Activated naive CD8-positive, alpha-beta T cell treated with anti-CD3 and anti-CD28 coated beads, Interleukin-2, amount 50 U/mL, for 24 hours (primary cell): ENCODE data around the gene SNX25.
A peak's percentile ranks its signal among the peaks of the same experiment; 100 is the strongest.

Experiments
- ATAC-seq: fragments of 150-1000 bp; cut with Tn5 transposase; one replicate; pipeline ENCODE4 v1.10.0; 2021
- DNase-seq: peaks from one replicate; pipeline ENCODE4 v3.0.0; 2021
- H3K27ac Mint-ChIP-seq: one replicate; pipeline ENCODE4 v1.8.0; 2021; ENCODE audit warnings: mild to moderate bottlenecking, mixed read lengths
- H3K27me3 Mint-ChIP-seq: one replicate; pipeline ENCODE4 v1.8.0; 2021; ENCODE audit warnings: mixed read lengths
- H3K36me3 Mint-ChIP-seq: one replicate; pipeline ENCODE4 v1.8.0; 2021; ENCODE audit warnings: low read depth, mixed read lengths
- H3K4me1 Mint-ChIP-seq: one replicate; pipeline ENCODE4 v1.8.0; 2021; ENCODE audit warnings: mixed read lengths
- H3K4me3 Mint-ChIP-seq: one replicate; pipeline ENCODE4 v1.8.0; 2021; ENCODE audit warnings: mild to moderate bottlenecking, moderate library complexity, mixed read lengths
- H3K9me3 Mint-ChIP-seq: one replicate; pipeline ENCODE4 v1.8.0; 2021; ENCODE audit warnings: mixed read lengths

The SNX25 gene

GRCh38 chr4:185280608-185281007 lies 71.2 kb downstream of the SNX25 start:
- Mint-ChIP-seq H3K27ac (no peak overlapping the region), H3K9me3 (no peaks in the 10 kb centered on the region), H3K36me3 (peaks cover 10% of the 10 kb centered on the region), H3K4me1 (peaks cover 4% of the 10 kb centered on the region), H3K4me3 (no peak overlapping the region), H3K27me3 (no peaks in the 10 kb centered on the region)
- ATAC-seq (no peak), DNase-seq (no peak)

GRCh38 chr4:185282968-185283367 lies 73.6 kb downstream of the SNX25 start:
- DNase-seq = no peak

GRCh38 chr4:185283723-185284122 lies 74.3 kb downstream of the SNX25 start:
- Mint-ChIP-seq H3K27me3 (no peaks in the 10 kb centered on the region), H3K4me3 (no peak overlapping the region), H3K36me3 (peaks cover 6% of the 10 kb centered on the region), H3K27ac (no peak overlapping the region), H3K4me1 (no peaks in the 10 kb centered on the region), H3K9me3 (no peaks in the 10 kb centered on the region)
- no peak for DNase-seq
- no peak for ATAC-seq

More at GRCh38 chr4:185282968-185283367, 73.6 kb downstream of the SNX25 start:
- H3K27ac Mint-ChIP-seq = no peak overlapping the region
- no peak overlapping the region for H3K4me3 Mint-ChIP-seq
- H3K36me3 Mint-ChIP-seq = peaks cover 3% of the 10 kb centered on the region
- H3K9me3 Mint-ChIP-seq = no peaks in the 10 kb centered on the region
- no peaks in the 10 kb centered on the region for H3K27me3 Mint-ChIP-seq
- no peak for ATAC-seq
- no peaks in the 10 kb centered on the region for H3K4me1 Mint-ChIP-seq

- ATAC-seq = no peak
- DNase-seq = no peak
- Mint-ChIP-seq H3K9me3 (no peaks in the 10 kb centered on the region), H3K4me1 (no peaks in the 10 kb centered on the region), H3K27ac (no peak overlapping the region), H3K36me3 (peaks cover 17% of the 10 kb centered on the region), H3K27me3 (no peaks in the 10 kb centered on the region), H3K4me3 (no peak overlapping the region)
Measured at GRCh38 chr4:185285632-185286393, 76.4 kb downstream of the SNX25 start.

GRCh38 chr4:185286571-185286970 lies 77.2 kb downstream of the SNX25 start:
- Mint-ChIP-seq H3K36me3 (peaks cover 21% of the 10 kb centered on the region), H3K4me3 (no peak overlapping the region), H3K9me3 (no peaks in the 10 kb centered on the region), H3K4me1 (no peaks in the 10 kb centered on the region), H3K27me3 (no peaks in the 10 kb centered on the region), H3K27ac (no peak overlapping the region)
- ATAC-seq (no peak), DNase-seq (no peak)

GRCh38 chr4:185287031-185287430 lies 77.6 kb downstream of the SNX25 start:
- DNase-seq (no peak), ATAC-seq (no peak)
- no peaks in the 10 kb centered on the region for H3K4me1 Mint-ChIP-seq
- H3K36me3 Mint-ChIP-seq = peaks cover 25% of the 10 kb centered on the region
- no peak overlapping the region for H3K4me3 Mint-ChIP-seq
- H3K27me3 Mint-ChIP-seq = no peaks in the 10 kb centered on the region
- no peaks in the 10 kb centered on the region for H3K9me3 Mint-ChIP-seq
- H3K27ac Mint-ChIP-seq = no peak overlapping the region

GRCh38 chr4:185290018-185290607 lies 80.7 kb downstream of the SNX25 start:
- ATAC-seq = no peak
- peaks cover 37% of the 10 kb centered on the region for H3K36me3 Mint-ChIP-seq
- no peak overlapping the region for H3K27ac Mint-ChIP-seq
- H3K4me1 Mint-ChIP-seq = no peaks in the 10 kb centered on the region
- no peaks in the 10 kb centered on the region for H3K9me3 Mint-ChIP-seq
- no peak overlapping the region for H3K4me3 Mint-ChIP-seq
- DNase-seq = no peak
- H3K27me3 Mint-ChIP-seq = no peaks in the 10 kb centered on the region

- H3K4me3 Mint-ChIP-seq = no peak overlapping the region
- no peaks in the 10 kb centered on the region for H3K27me3 Mint-ChIP-seq
- H3K36me3 Mint-ChIP-seq = peaks cover 37% of the 10 kb centered on the region
- no peaks in the 10 kb centered on the region for H3K9me3 Mint-ChIP-seq
- H3K27ac Mint-ChIP-seq = no peak overlapping the region
- DNase-seq (no peak), ATAC-seq (no peak)
- no peaks in the 10 kb centered on the region for H3K4me1 Mint-ChIP-seq
Measured at GRCh38 chr4:185290656-185291055, 81.3 kb downstream of the SNX25 start.

- Mint-ChIP-seq H3K27me3 (no peaks in the 10 kb centered on the region), H3K36me3 (peaks cover 37% of the 10 kb centered on the region)
Measured at GRCh38 chr4:185293202-185293601, 83.8 kb downstream of the SNX25 start.

GRCh38 chr4:185296665-185297460 lies 87.5 kb downstream of the SNX25 start:
- H3K4me3 Mint-ChIP-seq = no peak overlapping the region
- DNase-seq = no peak
- H3K9me3 Mint-ChIP-seq = no peaks in the 10 kb centered on the region
- H3K4me1 Mint-ChIP-seq = no peaks in the 10 kb centered on the region
- peaks cover 16% of the 10 kb centered on the region for H3K36me3 Mint-ChIP-seq
- no peaks in the 10 kb centered on the region for H3K27me3 Mint-ChIP-seq
- H3K27ac Mint-ChIP-seq = no peak overlapping the region
- no peak for ATAC-seq

More at GRCh38 chr4:185293202-185293601, 83.8 kb downstream of the SNX25 start:
- ATAC-seq (no peak), DNase-seq (no peak)
- Mint-ChIP-seq H3K27ac (no peak overlapping the region), H3K9me3 (no peaks in the 10 kb centered on the region), H3K4me1 (no peaks in the 10 kb centered on the region), H3K4me3 (no peak overlapping the region)

GRCh38 chr4:185298728-185299430 lies 89.5 kb downstream of the SNX25 start:
- DNase-seq (no peak), ATAC-seq (no peak)
- H3K27me3 Mint-ChIP-seq = no peaks in the 10 kb centered on the region
- no peaks in the 10 kb centered on the region for H3K9me3 Mint-ChIP-seq
- no peak overlapping the region for H3K4me3 Mint-ChIP-seq
- no peaks in the 10 kb centered on the region for H3K4me1 Mint-ChIP-seq
- peaks cover 4% of the 10 kb centered on the region for H3K36me3 Mint-ChIP-seq
- no peak overlapping the region for H3K27ac Mint-ChIP-seq

GRCh38 chr4:185304541-185304940 lies 95.1 kb downstream of the SNX25 start:
- no peaks in the 10 kb centered on the region for H3K9me3 Mint-ChIP-seq
- no peak overlapping the region for H3K4me3 Mint-ChIP-seq
- H3K4me1 Mint-ChIP-seq = peaks cover 4% of the 10 kb centered on the region
- H3K27ac Mint-ChIP-seq = no peak overlapping the region
- DNase-seq (no peak), ATAC-seq (no peak)
- peaks cover 3% of the 10 kb centered on the region for H3K36me3 Mint-ChIP-seq
- no peaks in the 10 kb centered on the region for H3K27me3 Mint-ChIP-seq

- no peaks in the 10 kb centered on the region for H3K9me3 Mint-ChIP-seq
- H3K4me1 Mint-ChIP-seq = peaks cover 6% of the 10 kb centered on the region
- ATAC-seq (peak; percentile 75), DNase-seq (peak; percentile 10)
- H3K36me3 Mint-ChIP-seq = peaks cover 3% of the 10 kb centered on the region
- H3K27ac Mint-ChIP-seq = no peak overlapping the region
- H3K4me3 Mint-ChIP-seq = no peak overlapping the region
- H3K27me3 Mint-ChIP-seq = no peaks in the 10 kb centered on the region
Measured at GRCh38 chr4:185304944-185305690, 95.7 kb downstream of the SNX25 start.

- ATAC-seq (no peak), DNase-seq (no peak)
- H3K27me3 Mint-ChIP-seq = no peaks in the 10 kb centered on the region
- H3K4me1 Mint-ChIP-seq = peaks cover 6% of the 10 kb centered on the region
- H3K36me3 Mint-ChIP-seq = peaks cover 5% of the 10 kb centered on the region
- H3K27ac Mint-ChIP-seq = no peak overlapping the region
- H3K9me3 Mint-ChIP-seq = no peaks in the 10 kb centered on the region
- H3K4me3 Mint-ChIP-seq = no peak overlapping the region
Measured at GRCh38 chr4:185305979-185306442, 96.6 kb downstream of the SNX25 start.
